A549 treated with ZK216348 at 1 μM for 4 hours (cell line): ENCODE results near the gene TRAPPC2L. TPM values are rescaled to one million over a fixed set of nuclear protein-coding genes. Genes with fewer than 3 reads are reported as not detected.

ENCODE experiments used
- total RNA-seq: library from RNA; stranded (reverse); fragments of 200-300 nt; extraction: Qiagen RNA extraction; gene quantifications from 5 replicates; pipeline ENCODE4 v1.2.3, GENCODE V29; 2022; ENCODE audit warnings: low read depth

Gene TRAPPC2L, protein sequence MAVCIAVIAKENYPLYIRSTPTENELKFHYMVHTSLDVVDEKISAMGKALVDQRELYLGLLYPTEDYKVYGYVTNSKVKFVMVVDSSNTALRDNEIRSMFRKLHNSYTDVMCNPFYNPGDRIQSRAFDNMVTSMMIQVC
- 92.5 to 149 TPM (median 118 TPM) in 5 replicates for total RNA-seq

DNA sequence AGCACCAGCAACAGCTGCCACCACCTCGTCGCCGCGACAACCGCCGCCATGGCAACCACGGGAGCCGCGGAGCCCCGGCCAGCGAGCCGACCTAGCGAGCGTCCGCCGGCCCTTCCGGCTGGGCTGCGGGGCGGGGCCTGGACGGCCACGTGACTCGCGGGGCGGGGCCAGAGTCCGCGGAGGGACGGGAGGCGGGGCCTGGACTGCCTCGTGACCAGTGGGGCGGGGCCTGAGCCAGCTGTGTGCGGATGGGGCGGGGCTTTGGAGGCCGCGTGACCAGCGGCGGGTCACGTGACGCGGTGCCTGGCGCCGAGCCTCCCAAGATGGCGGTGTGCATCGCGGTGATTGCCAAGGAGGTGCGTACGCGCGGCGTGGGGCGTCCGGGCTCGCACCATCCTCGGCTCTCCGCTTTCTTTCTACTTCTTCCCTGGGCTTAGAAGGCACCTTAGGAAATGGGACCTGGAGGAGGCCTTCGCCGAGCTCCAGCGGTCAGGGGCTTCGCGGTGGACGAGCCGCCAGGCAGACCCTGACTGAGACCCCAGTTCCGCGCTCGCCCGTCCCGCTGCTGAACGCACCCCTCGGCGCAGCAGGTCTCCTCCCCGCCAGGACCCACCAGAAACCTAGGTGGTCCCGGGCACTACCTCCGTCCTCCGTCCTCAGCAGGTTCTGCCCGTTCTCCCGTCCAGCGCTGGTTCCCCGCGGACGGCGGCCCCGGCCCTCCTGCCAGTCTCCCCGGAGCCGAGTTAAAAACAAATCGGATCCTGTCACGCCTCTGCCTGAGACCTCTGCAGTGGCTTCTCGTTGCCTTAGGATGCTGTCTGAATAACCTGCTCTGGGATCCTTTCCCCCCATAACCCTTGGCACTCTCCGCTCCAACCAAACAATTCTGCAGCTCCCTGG lies at the start of gene TRAPPC2L, which contains the start of gene GALNS:
TRAPPC2L (plus strand) TSS at position 300 of the 900 bp plus-strand sequence; CDS start at position 324, 24 bp downstream.
GALNS (minus strand) TSS at position 120 of the 900 bp plus-strand sequence; CDS start at position 50, 70 bp downstream.

DNA sequence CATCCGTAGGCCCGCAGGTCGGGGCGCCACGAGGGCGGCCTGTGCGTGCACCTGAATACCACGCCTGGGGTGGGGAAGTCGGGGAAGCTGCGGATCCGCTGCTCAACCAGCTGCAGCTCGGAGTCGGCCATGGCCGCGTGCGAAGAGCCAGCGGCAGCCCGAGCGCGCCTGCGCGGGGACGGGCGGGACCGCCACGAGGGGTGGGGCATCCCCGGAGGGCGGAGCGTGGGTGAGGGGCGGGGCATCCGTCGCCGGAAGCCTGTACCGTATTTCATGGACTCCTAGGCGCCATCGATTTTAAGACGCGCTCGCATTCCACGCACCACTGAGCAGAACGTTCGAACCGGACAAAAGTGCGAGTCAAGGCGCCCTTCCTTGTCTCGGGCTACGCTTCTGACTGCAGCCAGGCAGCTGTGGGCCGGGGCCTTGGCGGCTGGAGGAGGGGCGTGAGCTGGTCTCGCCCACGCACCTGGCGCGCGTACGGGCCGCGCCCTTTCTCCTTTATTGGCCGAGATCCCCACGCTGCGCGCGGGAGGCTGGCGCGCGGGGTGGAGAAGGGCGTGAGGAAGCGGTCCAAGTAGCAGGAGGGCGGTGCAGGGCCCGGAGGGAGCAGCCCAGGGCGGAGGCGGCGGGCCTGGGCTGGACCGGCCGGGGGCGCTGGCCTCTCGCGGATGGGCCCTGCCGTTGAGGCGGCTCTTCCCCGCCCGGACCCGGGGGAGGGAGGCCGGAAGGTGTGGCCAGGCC lies 45.0 kb upstream of the TRAPPC2L start, which contains the start of gene APRT:
APRT (minus strand) TSS at position 160 of the 744 bp plus-strand sequence; CDS start at position 131, 29 bp downstream.

DNA sequence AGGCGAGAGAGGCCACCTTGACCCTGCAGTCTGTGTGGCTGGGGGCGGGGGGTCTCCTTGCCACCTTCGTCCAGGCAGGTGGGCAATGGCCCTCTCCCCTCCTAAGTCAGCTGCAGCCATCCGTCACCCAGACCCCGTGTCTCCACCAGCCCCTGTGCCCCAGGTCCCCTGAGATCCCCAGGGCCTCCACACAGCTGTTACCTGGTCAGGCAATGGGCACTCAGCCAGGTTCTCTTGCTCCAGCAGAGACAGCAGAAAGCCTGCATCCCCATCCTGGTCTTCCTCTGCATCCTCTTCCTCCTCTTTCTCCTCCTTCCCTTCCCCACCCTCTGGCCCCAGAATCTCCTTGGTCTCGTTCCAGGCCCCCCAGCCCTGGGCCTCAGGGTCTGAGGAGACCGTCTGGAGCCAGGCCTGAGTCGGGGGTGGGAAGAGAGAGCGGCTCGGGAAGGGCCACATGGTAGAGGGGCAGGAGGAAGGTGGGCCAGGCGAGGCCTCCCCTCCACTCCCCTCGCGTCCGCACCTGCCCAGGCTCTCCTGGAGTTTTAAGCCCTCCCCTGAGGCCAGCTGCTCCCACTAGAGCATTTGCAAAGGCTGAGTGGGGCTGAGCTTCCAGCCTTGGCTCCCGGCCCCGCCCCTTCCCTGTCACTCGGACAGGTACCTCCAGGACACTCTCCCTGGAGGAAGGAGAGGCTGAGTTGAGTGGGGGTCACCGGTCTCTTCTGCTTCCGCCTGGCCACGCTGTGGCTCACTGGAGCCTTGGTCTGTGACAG lies 9.4 kb downstream of the TRAPPC2L start, which contains the start of gene PABPN1L:
PABPN1L (minus strand) TSS at position 510 of the 770 bp plus-strand sequence; CDS start at position 456, 54 bp downstream.

Other genes with a start within 250 kb of the TRAPPC2L start
- not detected in 5 replicates for gene IL17C, start 218.6 kb upstream of the TRAPPC2L start, total RNA-seq
- 157 to 314 TPM (median 306 TPM) in 5 replicates for gene CYBA, start 206.1 kb upstream of the TRAPPC2L start, total RNA-seq
- 16.3 to 26.2 TPM (median 22.6 TPM) in 5 replicates for gene MVD, start 194.0 kb upstream of the TRAPPC2L start, total RNA-seq
- gene SNAI3, start 170.6 kb upstream of the TRAPPC2L start, total RNA-seq, result 0.14 to 0.15 TPM in 2 of 5 replicates, not detected in the others
- gene RNF166, start 150.7 kb upstream of the TRAPPC2L start, total RNA-seq, result 8.7 to 18.9 TPM (median 17.2 TPM) in 5 replicates
- 18.2 to 34.2 TPM (median 33.0 TPM) in 5 replicates for gene CTU2, start 150.6 kb upstream of the TRAPPC2L start, total RNA-seq
- 76.0 to 155 TPM (median 134 TPM) in 5 replicates for gene PIEZO1, start 71.9 kb upstream of the TRAPPC2L start, total RNA-seq
- gene CDT1, start 53.3 kb upstream of the TRAPPC2L start, total RNA-seq, result 16.4 to 34.7 TPM (median 30.6 TPM) in 5 replicates
- 263 to 424 TPM (median 397 TPM) in 5 replicates for gene APRT, start 45.2 kb upstream of the TRAPPC2L start, total RNA-seq
- 32.1 to 50.6 TPM (median 46.1 TPM) in 5 replicates for gene GALNS, start 180 bp upstream of the TRAPPC2L start, total RNA-seq
- gene PABPN1L, start 9.5 kb downstream of the TRAPPC2L start, total RNA-seq, result not detected in 5 replicates
- 0.18 to 0.75 TPM (median 0.47 TPM) in 5 replicates for gene CBFA2T3, start 120.1 kb downstream of the TRAPPC2L start, total RNA-seq
- 15.6 to 21.0 TPM (median 18.9 TPM) in 5 replicates for gene ACSF3, start 236.7 kb downstream of the TRAPPC2L start, total RNA-seq